Fibroblast of mammary gland (primary cell): ENCODE data around the gene EEF1E1.

Experiments used
- DNase-seq: peaks from one replicate; pipeline ENCODE4 v3.0.0-alpha.2; 2010; ENCODE audit warnings: low read depth
- H3K4me3 ChIP-seq: 2 replicates; pipeline ENCODE4 v1.5.1; 2011; ENCODE audit warnings: low read depth, mild to moderate bottlenecking, low read length, moderate library complexity; ENCODE audit not compliant: control insufficient read depth
- TF ChIP-seq, protein P1 (sequence below): conservative IDR thresholded peaks from 2 replicates; pipeline ENCODE4 v1.5.1; 2011; ENCODE audit warnings: low read depth, low read length, inconsistent platforms; ENCODE audit not compliant: control insufficient read depth, insufficient read depth

Gene EEF1E1

DNA sequence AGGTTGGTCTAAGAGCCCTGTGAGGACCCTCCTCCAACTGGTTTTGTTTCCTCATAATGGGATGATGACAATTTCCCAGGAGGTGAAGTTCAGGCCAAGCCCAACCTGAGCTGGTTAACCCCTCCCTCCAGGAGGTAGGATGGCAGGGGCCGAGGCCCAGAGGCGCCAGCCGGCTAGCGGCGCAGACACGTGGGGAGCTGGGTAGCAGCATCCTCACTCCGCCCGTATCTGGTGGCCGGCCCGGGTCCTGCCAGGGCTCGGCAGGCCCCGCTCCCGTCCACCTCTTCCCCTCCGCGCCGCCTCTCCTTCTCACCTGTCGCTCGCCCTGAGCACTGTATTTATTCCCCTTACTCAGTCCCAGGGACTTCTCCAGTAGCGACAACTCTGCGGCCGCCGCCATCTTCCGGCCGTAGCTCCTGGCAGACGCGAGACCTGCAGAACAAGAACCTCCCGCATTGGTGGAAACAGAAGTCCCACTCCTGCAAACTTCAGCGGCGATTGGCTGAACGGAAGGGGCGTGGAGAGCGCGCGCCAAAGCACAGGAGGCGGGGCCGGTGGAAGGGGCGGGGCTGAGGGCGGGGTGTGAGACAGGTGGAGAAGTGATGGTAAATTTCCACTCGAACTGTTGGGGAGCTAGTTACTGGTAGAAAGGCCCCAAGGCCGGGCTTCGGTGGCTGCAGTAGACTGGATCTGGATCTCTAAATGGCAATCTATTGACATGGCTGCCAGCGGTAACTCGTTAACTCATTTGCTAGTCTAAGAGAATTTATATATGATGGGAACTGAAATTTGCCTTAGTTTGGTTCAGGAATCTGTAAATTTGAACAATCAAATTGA lies at the start of gene EEF1E1:
Gene EEF1E1, minus strand, starts transcription at position 427 of the 837 bp plus-strand sequence. Its CDS starts 27 bp downstream, at position 400.
- TF ChIP-seq, protein P1, sequence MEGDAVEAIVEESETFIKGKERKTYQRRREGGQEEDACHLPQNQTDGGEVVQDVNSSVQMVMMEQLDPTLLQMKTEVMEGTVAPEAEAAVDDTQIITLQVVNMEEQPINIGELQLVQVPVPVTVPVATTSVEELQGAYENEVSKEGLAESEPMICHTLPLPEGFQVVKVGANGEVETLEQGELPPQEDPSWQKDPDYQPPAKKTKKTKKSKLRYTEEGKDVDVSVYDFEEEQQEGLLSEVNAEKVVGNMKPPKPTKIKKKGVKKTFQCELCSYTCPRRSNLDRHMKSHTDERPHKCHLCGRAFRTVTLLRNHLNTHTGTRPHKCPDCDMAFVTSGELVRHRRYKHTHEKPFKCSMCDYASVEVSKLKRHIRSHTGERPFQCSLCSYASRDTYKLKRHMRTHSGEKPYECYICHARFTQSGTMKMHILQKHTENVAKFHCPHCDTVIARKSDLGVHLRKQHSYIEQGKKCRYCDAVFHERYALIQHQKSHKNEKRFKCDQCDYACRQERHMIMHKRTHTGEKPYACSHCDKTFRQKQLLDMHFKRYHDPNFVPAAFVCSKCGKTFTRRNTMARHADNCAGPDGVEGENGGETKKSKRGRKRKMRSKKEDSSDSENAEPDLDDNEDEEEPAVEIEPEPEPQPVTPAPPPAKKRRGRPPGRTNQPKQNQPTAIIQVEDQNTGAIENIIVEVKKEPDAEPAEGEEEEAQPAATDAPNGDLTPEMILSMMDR: no peak
- peak; percentile 92 for DNase-seq
- H3K4me3 ChIP-seq: peak within 1 kb of the TSS; percentile 83

DNA sequence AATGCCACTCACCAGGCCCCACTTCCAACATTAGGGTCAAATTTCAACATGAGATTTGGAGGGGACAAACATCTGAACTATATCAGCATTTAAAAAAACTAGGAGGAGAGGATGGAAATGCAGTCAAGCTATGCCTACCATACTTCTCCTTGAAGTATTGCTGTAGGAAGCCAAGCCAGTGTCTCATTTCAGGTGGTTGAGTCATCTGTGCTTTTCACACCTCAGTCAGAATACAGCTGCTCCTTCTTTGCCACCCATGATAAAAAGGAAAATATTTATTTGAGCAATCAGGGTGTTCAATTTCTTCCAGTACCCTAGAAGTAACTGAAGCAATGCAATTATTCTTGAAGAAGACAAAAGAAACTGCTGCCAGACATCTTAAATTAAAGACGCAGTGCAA lies 47.0 kb upstream of the EEF1E1 start:
- TF ChIP-seq, protein P1: no peak
- no peak overlapping the region for H3K4me3 ChIP-seq
- DNase-seq: no peak

DNA sequence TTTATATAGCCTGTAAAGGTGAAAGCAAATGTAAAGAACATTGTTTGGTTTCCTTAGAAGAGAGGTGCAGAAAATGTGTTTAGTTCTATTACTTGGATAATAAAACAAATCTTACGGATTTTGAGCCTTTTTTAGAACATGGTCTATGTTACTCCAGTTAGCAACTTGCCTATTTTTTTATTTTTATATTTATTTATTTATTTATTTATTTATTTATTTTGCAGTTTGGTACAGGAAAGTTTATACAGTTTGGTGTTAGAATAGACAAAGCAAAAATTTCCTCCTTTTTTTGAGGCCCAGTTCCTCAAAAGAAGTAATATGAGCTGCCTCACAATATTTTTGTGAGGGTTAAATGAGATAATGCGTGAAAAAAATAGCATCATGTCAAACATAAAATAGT lies 41.6 kb upstream of the EEF1E1 start:
- TF ChIP-seq, protein P1: no peak
- H3K4me3 ChIP-seq: no peak overlapping the region
- no peak for DNase-seq

DNA sequence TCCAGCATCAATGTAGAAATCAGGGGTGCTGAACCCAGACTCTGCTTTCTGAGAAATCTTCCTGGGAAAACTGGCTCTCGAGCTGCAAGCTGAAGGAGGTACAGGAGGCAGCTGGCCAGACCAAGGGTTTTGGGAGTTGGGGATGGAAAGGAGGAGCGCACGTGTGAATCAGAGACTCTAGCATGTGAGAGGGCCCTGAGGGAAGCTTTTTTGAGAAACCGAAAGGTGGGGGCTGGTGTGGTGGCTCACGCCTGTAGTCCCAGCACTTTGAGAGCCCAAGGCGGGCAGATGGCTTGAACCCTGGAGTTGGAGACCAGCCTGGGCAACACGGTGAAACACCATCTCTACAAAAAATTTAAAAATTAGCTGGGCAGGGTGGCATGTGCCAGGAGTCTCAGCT lies 37.1 kb upstream of the EEF1E1 start:
- TF ChIP-seq, protein P1: no peak
- DNase-seq: no peak
- no peak overlapping the region for H3K4me3 ChIP-seq

DNA sequence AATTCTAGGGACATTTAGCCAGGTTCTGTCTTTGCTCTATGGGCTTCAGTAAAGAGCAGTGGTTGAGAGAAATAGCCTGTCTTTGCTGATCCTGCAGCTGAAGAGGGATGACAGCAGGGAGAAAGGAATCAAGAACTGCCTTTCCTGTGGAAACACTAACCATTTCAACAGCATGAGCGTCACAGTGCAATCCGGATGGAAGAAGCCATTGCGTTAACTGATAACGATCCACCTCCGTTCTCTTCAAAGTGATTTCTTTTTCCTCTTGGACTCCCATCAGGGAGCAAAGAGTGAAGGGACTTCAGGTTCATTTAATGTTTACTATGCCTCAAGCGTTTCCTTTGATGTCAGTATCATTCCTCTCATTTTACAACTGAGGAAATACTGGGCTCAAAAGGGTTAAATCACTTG lies 35.2 kb upstream of the EEF1E1 start:
- TF ChIP-seq, protein P1: no peak
- DNase-seq: no peak

DNA sequence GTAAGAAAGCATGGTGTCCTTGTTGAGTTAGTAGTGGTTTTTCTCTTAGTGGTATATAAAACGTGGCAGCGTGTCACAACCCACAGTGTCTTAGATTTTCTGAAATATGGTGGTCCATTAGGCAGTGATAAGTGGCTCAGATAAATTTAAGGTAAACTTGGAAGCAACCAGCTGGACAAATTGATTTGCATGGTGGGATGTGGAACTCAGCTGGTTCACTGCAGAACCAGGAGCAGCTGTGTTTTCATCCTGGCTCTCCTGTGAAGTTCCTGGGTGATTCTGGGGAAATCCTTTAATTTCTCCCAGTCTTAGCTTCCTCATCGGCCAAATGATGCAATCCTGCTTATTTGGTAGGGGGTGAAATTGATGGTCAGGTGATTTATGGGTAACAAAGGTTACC lies 32.9 kb upstream of the EEF1E1 start:
- DNase-seq: no peak
- TF ChIP-seq, protein P1: no peak
- no peak overlapping the region for H3K4me3 ChIP-seq

More for the DNA sequence above, 35.2 kb upstream of the EEF1E1 start:
- no peak overlapping the region for H3K4me3 ChIP-seq

DNA sequence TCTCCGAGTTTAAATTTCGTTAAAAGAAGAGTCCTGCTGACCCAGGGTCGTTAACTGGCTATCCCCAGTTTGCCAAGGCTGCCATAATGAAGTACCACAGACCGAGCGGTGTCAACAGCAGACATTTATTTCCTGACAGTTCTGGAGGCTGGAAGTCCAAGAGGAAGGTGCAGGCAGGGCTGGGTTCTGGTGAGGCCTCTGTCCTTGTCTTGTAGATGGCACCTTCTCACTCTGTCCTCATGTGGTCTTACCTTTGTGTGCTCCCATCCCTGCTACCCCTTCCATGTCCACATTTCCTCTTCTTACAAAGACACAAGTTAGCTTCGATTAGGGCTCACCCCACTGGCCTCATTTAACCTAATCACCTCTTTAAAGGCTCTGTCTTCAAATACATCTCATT lies 29.8 kb upstream of the EEF1E1 start:
- TF ChIP-seq, protein P1: no peak
- no peak overlapping the region for H3K4me3 ChIP-seq
- DNase-seq: no peak
